Neural cell (in vitro differentiated cells): ENCODE data around the gene ZNF300. TPM values are rescaled to one million over a fixed set of nuclear protein-coding genes. Genes with fewer than 3 reads are reported as not detected.

ENCODE experiments used
- H2AFZ ChIP-seq: fragments of 200-600, 300-800 bp; sonication (generic), shearing (Covaris generic); 2 replicates; pipeline ENCODE4 v1.6.0; 2014; ENCODE audit warnings: low read depth, mild to moderate bottlenecking, antibody characterized with exemption, low read length, moderate library complexity
- H3F3A ChIP-seq: fragments of 200-600 bp; shearing (Covaris generic); 2 replicates; pipeline ENCODE4 v1.6.1; 2016; ENCODE audit warnings: mild to moderate bottlenecking, moderate library complexity, mixed read lengths, antibody characterized with exemption, low read length; ENCODE audit not compliant: insufficient read depth, poor library complexity, severe bottlenecking
- H3K27ac ChIP-seq: fragments of 200-600, 300-800 bp; sonication (generic), shearing (Covaris generic); 2 replicates; pipeline ENCODE4 v1.5.1; 2014; ENCODE audit warnings: mild to moderate bottlenecking, low read length, moderate library complexity
- H3K27me3 ChIP-seq: fragments of 300-800, 200-600 bp; sonication (generic), shearing (Covaris generic); 2 replicates; pipeline ENCODE4 v1.6.0; 2014; ENCODE audit warnings: mild to moderate bottlenecking, low read depth, low read length, moderate library complexity; ENCODE audit not compliant: insufficient read depth
- H3K36me3 ChIP-seq: fragments of 300-800, 200-600 bp; sonication (generic), shearing (Covaris generic); 2 replicates; pipeline ENCODE4 v1.5.1; 2014; ENCODE audit warnings: mild to moderate bottlenecking, antibody characterized with exemption, low read length, moderate library complexity; ENCODE audit not compliant: insufficient read depth
- H3K4me2 ChIP-seq: fragments of 300-800, 200-600 bp; sonication (generic), shearing (Covaris generic); 2 replicates; pipeline ENCODE4 v1.6.0; 2014; ENCODE audit warnings: mild to moderate bottlenecking, low read length
- H3K4me3 ChIP-seq: fragments of 300-800, 200-600 bp; sonication (generic), shearing (Covaris generic); 2 replicates; pipeline ENCODE4 v1.5.1; 2014; ENCODE audit warnings: mild to moderate bottlenecking, low read length, moderate library complexity
- H3K79me2 ChIP-seq: fragments of 200-600 bp; shearing (Covaris generic); replicated peaks from 2 replicates; pipeline ENCODE4 v1.6.0; 2014; ENCODE audit warnings: mild to moderate bottlenecking, low read length, moderate library complexity; ENCODE audit not compliant: insufficient read depth
- H3K9ac ChIP-seq: fragments of 300-800, 200-600 bp; sonication (generic), shearing (Covaris generic); 2 replicates; pipeline ENCODE4 v1.6.1; 2016; ENCODE audit warnings: mild to moderate bottlenecking, low read length, mixed read lengths
- H3K9me2 ChIP-seq: fragments of 200-600 bp; shearing (Covaris generic); 2 replicates; pipeline ENCODE4 v1.6.1; 2016; ENCODE audit warnings: mild to moderate bottlenecking, low read length, mixed read lengths; ENCODE audit not compliant: insufficient read depth
- H3K9me3 ChIP-seq: fragments of 200-600, 300-800 bp; sonication (generic), shearing (Covaris generic); 2 replicates; pipeline ENCODE4 v1.6.1; 2016; ENCODE audit warnings: mild to moderate bottlenecking, mixed run types, low read length, moderate library complexity, mixed read lengths
- H4K20me1 ChIP-seq: fragments of 200-600 bp; shearing (Covaris generic); 2 replicates; pipeline ENCODE4 v1.6.1; 2016; ENCODE audit warnings: mild to moderate bottlenecking, mixed run types; ENCODE audit not compliant: insufficient read depth
- EP300 ChIP-seq: fragments of 450-650 bp; conservative IDR thresholded peaks from 2 replicates; pipeline ENCODE4 v1.6.1; 2014; ENCODE audit warnings: antibody characterized with exemption, mild to moderate bottlenecking, moderate library complexity; ENCODE audit not compliant: poor library complexity, severe bottlenecking
- EZH2 ChIP-seq: fragments of 200-600, 300-800 bp; shearing (Covaris generic), sonication (generic); IDR thresholded peaks from 2 replicates; pipeline ENCODE4 v1.6.1; 2014; ENCODE audit warnings: antibody characterized with exemption, low read length, borderline replicate concordance, mild to moderate bottlenecking; ENCODE audit not compliant: insufficient read depth, poor library complexity, severe bottlenecking
- MXI1 ChIP-seq: fragments of 450-650 bp; conservative IDR thresholded peaks from 2 replicates; pipeline ENCODE4 v1.6.1; 2014; ENCODE audit warnings: antibody characterized with exemption, mild to moderate bottlenecking; ENCODE audit not compliant: poor library complexity, severe bottlenecking
- POLR2AphosphoS5 ChIP-seq: IDR thresholded peaks from 2 replicates; pipeline ENCODE4 v1.6.1; 2012
- RAD21 ChIP-seq: fragments of 450-650 bp; conservative IDR thresholded peaks from 2 replicates; pipeline ENCODE4 v1.6.1; 2014; ENCODE audit warnings: antibody characterized with exemption, mild to moderate bottlenecking, moderate library complexity
- SMC3 ChIP-seq: fragments of 450-650 bp; conservative IDR thresholded peaks from 2 replicates; pipeline ENCODE4 v1.6.1; 2014; ENCODE audit warnings: antibody characterized with exemption, mild to moderate bottlenecking, moderate library complexity; ENCODE audit not compliant: poor library complexity
- TAF1 ChIP-seq: IDR thresholded peaks from 2 replicates; pipeline ENCODE4 v1.6.1; 2012; ENCODE audit warnings: low read depth
- polyA plus RNA-seq: library from polyadenylated mRNA; depleted of rRNA; stranded (reverse); fragments of >200 nt; gene quantifications from 2 replicates; pipeline ENCODE4 v1.2.3, GENCODE V29; 2014
- TF ChIP-seq, protein P1 (sequence below): fragments of 450-650 bp; IDR thresholded peaks from 2 replicates; pipeline ENCODE4 v1.5.1; 2014; ENCODE audit warnings: antibody characterized with exemption, mild to moderate bottlenecking, moderate library complexity; ENCODE audit not compliant: poor library complexity, severe bottlenecking
- TF ChIP-seq, protein P2 (sequence below): IDR thresholded peaks from 2 replicates; pipeline ENCODE4 v1.6.1; 2012; ENCODE audit warnings: borderline replicate concordance

The ZNF300 gene
- polyA plus RNA-seq, 1 donor from 2014 or later = 126 TPM

DNA sequence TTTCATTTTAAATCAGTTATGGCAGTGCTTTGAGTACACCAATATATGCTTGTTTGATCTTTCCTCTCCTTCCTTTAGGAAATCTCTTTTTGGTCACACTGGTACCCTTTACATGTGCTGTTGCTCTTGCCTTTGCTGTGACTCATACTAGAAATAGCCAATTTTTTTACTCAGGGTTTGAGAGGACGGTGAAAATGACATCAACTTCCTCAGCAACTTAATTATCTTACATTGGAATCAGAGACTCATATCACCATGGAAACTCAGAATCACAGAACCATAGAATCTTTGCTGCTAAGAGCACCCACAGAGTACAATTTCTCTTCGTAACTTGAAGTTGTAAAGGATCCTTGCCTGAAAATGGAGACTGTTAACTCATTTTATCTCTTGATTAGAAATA lies 13.8 kb upstream of the ZNF300 start:
- Histone ChIP-seq H3K27ac (peak overlapping the region; percentile 46), H3F3A (no peaks in the 10 kb centered on the region), H3K4me3 (peak overlapping the region; percentile 10), H3K36me3 (no peaks in the 10 kb centered on the region), H4K20me1 (no peaks in the 10 kb centered on the region), H3K9me3 (no peaks in the 10 kb centered on the region), H3K4me2 (no peak overlapping the region), H3K27me3 (no peaks in the 10 kb centered on the region), H3K79me2 (no peaks in the 10 kb centered on the region), H3K9ac (no peak overlapping the region), H2AFZ (peak overlapping the region; percentile 15), H3K9me2 (no peaks in the 10 kb centered on the region)
- TF ChIP-seq, protein P1, sequence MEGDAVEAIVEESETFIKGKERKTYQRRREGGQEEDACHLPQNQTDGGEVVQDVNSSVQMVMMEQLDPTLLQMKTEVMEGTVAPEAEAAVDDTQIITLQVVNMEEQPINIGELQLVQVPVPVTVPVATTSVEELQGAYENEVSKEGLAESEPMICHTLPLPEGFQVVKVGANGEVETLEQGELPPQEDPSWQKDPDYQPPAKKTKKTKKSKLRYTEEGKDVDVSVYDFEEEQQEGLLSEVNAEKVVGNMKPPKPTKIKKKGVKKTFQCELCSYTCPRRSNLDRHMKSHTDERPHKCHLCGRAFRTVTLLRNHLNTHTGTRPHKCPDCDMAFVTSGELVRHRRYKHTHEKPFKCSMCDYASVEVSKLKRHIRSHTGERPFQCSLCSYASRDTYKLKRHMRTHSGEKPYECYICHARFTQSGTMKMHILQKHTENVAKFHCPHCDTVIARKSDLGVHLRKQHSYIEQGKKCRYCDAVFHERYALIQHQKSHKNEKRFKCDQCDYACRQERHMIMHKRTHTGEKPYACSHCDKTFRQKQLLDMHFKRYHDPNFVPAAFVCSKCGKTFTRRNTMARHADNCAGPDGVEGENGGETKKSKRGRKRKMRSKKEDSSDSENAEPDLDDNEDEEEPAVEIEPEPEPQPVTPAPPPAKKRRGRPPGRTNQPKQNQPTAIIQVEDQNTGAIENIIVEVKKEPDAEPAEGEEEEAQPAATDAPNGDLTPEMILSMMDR = no peak
- no peak for TF ChIP-seq EP300
- TF ChIP-seq, protein P2, sequence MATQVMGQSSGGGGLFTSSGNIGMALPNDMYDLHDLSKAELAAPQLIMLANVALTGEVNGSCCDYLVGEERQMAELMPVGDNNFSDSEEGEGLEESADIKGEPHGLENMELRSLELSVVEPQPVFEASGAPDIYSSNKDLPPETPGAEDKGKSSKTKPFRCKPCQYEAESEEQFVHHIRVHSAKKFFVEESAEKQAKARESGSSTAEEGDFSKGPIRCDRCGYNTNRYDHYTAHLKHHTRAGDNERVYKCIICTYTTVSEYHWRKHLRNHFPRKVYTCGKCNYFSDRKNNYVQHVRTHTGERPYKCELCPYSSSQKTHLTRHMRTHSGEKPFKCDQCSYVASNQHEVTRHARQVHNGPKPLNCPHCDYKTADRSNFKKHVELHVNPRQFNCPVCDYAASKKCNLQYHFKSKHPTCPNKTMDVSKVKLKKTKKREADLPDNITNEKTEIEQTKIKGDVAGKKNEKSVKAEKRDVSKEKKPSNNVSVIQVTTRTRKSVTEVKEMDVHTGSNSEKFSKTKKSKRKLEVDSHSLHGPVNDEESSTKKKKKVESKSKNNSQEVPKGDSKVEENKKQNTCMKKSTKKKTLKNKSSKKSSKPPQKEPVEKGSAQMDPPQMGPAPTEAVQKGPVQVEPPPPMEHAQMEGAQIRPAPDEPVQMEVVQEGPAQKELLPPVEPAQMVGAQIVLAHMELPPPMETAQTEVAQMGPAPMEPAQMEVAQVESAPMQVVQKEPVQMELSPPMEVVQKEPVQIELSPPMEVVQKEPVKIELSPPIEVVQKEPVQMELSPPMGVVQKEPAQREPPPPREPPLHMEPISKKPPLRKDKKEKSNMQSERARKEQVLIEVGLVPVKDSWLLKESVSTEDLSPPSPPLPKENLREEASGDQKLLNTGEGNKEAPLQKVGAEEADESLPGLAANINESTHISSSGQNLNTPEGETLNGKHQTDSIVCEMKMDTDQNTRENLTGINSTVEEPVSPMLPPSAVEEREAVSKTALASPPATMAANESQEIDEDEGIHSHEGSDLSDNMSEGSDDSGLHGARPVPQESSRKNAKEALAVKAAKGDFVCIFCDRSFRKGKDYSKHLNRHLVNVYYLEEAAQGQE = no peak
- no peak for TF ChIP-seq RAD21

DNA sequence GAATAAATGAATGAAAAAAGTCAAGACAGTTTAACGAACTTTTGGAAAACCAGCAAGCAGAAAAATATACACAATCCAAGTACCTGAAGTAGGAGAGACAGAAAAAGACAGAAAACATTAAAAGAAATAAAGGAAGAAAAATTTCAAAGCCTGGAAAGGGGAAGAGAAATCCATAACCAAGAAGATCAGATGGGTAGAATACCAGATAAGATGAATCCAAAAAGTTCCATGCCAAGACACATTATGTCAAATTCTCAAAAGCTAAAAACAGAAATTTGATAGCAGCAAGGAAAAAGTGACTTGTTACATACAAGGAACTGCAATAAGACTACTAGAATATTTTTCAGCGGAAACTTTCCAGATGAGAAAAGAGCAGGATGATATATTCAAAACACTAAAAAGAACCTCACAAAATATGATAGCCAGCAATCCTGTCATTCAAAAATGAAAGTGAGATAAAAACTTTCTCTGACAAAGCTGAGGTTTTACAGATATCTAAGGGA lies 7.6 kb upstream of the ZNF300 start:
- Histone ChIP-seq H3K79me2 (no peaks in the 10 kb centered on the region), H3K9me2 (no peaks in the 10 kb centered on the region), H4K20me1 (no peaks in the 10 kb centered on the region), H3F3A (no peaks in the 10 kb centered on the region), H3K9ac (no peak overlapping the region), H3K36me3 (no peaks in the 10 kb centered on the region), H3K4me3 (no peak overlapping the region), H3K4me2 (no peak overlapping the region), H3K27ac (no peak overlapping the region), H2AFZ (no peak overlapping the region), H3K27me3 (no peaks in the 10 kb centered on the region), H3K9me3 (peaks cover 4% of the 10 kb centered on the region)
- TF ChIP-seq POLR2AphosphoS5 = no peak
- no peak for TF ChIP-seq EZH2
- TF ChIP-seq EP300 = no peak
- no peak for TF ChIP-seq TAF1
- TF ChIP-seq, protein P1 = no peak
- TF ChIP-seq MXI1 = no peak
- TF ChIP-seq, protein P2 = no peak
- TF ChIP-seq RAD21 = no peak
- TF ChIP-seq SMC3 = no peak
